ENCODE results near the gene ZAP70.

GRCh38 chr2:97733341-97734035 is 20.1 kb downstream of the ZAP70 start:
- no peak for TF ChIP-seq CTCF (IDR thresholded peaks at IDR 0.05)
- TF ChIP-seq POLR2A (IDR thresholded peaks at IDR 0.05): no peak
- no peak for TF ChIP-seq EP300 (IDR thresholded peaks at IDR 0.05)

Measured in ovary (tissue), 3 donors.